AG04449 (cell line): ENCODE data around the gene HES7.
A peak's percentile ranks its signal among the peaks of the same experiment; 100 is the strongest.

Experiments
- CTCF ChIA-PET: fragments of 350-600 bp; formaldehyde crosslinking; extraction: SDS; loops from one replicate; lab custom pipeline; 2021; ENCODE audit warnings: antibody characterized with exemption; lab: Yijun Ruan, JAX
- POLR2A ChIA-PET: fragments of 400-600, 350-600 bp; formaldehyde crosslinking; extraction: SDS; loops from one replicate; lab custom pipeline; 2020; ENCODE audit warnings: antibody characterized with exemption, inconsistent platforms; lab: Yijun Ruan, JAX
- DNase-seq: peaks from one replicate; pipeline ENCODE4 v3.0.0-alpha.2; 2010; ENCODE audit warnings: low read depth, low spot score
- H3K4me3 ChIP-seq: 2 replicates; pipeline ENCODE4 v1.5.1; 2011; ENCODE audit warnings: low read depth, mild to moderate bottlenecking, control low read depth, low read length
- TF ChIP-seq, protein P1 (sequence below): IDR thresholded peaks from one replicate; pipeline ENCODE4 v1.5.1; 2011; ENCODE audit warnings: mild to moderate bottlenecking, moderate library complexity, low read length, control low read depth, inconsistent platforms; ENCODE audit not compliant: insufficient read depth; ENCODE audit errors: missing control alignments

HES7 gene

DNA sequence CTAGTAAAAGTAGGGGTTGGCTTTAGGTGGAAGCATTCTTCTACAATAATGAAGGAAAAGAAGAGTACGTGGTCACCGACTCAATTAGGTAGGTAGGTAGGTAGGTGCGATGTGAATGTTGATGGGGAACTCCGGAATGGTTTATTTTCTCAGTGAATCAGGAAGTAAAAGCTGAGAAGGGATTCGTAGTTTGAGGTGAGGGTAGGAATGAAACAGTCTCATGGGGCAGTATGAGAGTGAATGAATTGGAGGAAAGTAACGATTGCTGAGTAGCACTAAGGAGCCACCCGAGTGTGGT lies 14.4 kb upstream of the HES7 start:
- POLR2A ChIA-PET, result interaction anchor here (1.0 to 1.1 kb wide), 2 partner anchors 13 to 14 kb away, joined by 3 to 4 read pairs; partner anchors contain the start of gene PER1
- H3K4me3 ChIP-seq, result peak overlapping the region; percentile 46
- DNase-seq, result no peak
- TF ChIP-seq, protein P1, sequence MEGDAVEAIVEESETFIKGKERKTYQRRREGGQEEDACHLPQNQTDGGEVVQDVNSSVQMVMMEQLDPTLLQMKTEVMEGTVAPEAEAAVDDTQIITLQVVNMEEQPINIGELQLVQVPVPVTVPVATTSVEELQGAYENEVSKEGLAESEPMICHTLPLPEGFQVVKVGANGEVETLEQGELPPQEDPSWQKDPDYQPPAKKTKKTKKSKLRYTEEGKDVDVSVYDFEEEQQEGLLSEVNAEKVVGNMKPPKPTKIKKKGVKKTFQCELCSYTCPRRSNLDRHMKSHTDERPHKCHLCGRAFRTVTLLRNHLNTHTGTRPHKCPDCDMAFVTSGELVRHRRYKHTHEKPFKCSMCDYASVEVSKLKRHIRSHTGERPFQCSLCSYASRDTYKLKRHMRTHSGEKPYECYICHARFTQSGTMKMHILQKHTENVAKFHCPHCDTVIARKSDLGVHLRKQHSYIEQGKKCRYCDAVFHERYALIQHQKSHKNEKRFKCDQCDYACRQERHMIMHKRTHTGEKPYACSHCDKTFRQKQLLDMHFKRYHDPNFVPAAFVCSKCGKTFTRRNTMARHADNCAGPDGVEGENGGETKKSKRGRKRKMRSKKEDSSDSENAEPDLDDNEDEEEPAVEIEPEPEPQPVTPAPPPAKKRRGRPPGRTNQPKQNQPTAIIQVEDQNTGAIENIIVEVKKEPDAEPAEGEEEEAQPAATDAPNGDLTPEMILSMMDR, result no peak
- CTCF ChIA-PET, result interaction anchor here (0.7 to 5.0 kb wide), 26 partner anchors 11 to 163 kb away, joined by 3 to 49 read pairs (median 4); partner anchors contain the start of genes ALOXE3, HES7, PER1 and TMEM107

DNA sequence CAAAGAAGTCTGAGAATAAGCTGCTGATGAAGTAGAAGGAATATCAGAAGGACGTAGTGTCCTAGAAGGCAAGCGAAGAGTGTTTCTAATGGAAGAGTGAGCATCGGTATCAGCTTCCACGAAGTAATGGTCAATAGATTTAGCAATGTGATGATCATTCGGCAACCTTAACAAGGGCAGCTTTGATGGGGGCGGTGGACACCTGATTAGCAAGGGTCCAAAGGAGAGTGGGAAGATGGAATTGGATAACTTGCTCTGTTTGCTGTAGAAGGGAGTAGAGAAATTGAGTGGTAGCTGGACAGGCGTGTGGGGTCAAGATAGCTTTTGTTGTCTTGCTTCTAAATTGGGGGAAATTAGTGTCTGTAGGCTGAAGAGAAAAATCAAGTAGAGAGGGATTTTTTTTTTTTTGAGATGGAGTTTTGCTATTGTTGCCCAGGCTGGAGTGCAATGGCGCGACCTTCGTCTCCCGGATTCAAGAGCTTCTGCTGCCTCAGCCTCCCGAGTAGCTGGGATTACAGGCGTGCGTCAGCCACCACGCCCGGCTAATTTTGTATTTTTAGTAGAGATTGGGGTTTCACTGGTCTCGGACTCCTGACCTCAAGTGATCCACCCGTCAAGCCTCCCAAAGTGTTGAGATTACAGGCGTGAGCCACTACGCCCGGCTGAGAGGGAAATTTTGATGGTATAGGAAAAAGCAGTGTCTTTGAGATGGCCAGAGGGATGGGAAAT lies 13.9 kb upstream of the HES7 start:
- POLR2A ChIA-PET, result interaction anchor here (1.0 kb wide), 1 partner anchor 13 kb away, joined by 3 read pairs; no protein-coding TSS in a partner anchor
- TF ChIP-seq, protein P1, result no peak
- CTCF ChIA-PET, result interaction anchor here (0.7 to 5.0 kb wide), 28 partner anchors 10 to 163 kb away, joined by 3 to 49 read pairs (median 4); partner anchors contain the start of genes ALOXE3, HES7, PER1 and TMEM107
- no peak for DNase-seq
- peak overlapping the region; percentile 46 for H3K4me3 ChIP-seq

DNA sequence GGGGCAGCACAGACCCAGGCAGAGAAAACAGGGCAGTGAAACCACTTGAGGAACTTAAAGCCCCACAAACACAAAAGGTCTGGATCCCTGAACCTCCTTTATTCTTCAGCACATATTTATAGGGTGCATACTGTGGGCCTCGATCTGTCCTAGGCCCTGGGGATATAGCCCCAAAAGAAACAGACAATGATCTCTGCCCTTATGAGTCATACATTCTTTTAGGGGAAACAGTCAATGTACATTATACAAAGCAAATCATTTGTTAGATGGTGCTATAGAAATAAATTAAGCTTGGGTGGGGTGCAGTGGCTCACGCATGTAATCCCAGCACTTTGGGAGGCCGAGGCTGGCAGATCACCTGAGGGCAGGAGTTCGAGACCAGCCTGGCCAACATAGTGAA lies 10.0 kb upstream of the HES7 start:
- no peak overlapping the region for H3K4me3 ChIP-seq
- ChIA-PET POLR2A (interaction anchor here (1.6 kb wide), 1 partner anchor 20 kb away, joined by 4 read pairs; no protein-coding TSS in a partner anchor), CTCF (interaction anchor here (1.0 to 4.2 kb wide), 5 partner anchors 11 to 56 kb away, joined by 3 to 25 read pairs (median 6); partner anchors contain the start of genes ALOXE3 and BORCS6)
- TF ChIP-seq, protein P1, result no peak
- no peak for DNase-seq

DNA sequence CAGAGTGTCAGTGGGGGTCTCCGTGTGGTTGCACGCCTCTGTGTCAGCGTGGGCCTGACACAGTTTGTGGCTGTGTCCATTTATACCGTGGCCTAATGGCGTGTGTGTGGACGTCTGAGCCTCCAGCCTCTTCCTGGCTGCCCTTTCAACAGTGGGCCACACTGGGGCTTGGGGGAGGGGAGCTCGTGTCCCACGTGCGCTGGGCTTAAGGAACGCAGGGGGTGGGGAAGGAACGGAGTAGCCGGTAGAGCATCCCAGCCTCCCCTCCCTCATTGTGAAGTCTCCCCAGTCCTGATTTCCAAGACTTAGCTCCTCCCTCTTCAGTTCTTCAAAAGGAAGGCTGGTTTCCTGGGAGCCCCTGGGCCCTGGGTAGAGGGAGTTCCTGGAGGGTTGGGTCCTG lies 9.5 kb upstream of the HES7 start:
- POLR2A ChIA-PET, result interaction anchor here (1.6 kb wide), 1 partner anchor 21 kb away, joined by 4 read pairs; no protein-coding TSS in a partner anchor
- no peak overlapping the region for H3K4me3 ChIP-seq

DNA sequence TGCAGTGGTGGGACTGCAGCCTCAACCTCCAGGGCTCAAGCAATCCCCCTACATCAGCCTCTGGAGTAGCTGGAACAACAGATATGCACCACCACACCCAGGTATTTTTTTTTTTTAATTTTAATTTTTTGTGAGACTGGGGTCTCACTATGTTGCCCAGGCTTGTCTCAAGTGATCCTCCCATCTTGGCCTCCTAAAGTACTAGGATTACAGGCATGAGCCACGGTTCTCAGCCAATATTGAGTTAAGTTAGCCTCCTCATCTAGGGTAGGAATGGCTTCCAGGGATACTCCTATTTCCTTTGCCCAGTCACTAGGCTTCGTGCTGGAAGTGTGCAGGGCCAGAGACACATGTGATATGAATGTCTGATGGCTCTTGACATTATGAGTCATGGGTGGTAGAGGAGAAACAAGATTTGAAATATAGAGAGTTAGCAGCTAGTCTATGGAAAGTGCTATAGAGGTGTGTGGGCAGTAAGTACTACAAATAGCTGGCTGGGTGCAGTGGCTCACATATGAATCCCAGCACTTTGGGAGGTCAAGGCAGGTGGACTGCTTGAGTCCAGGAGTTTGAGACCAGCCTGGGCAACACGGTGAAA lies 8.0 kb upstream of the HES7 start:
- TF ChIP-seq, protein P1, result no peak
- no peak for DNase-seq
- ChIA-PET POLR2A (no interaction called here), CTCF (interaction anchor here (0.6 to 4.2 kb wide), 5 partner anchors 10 to 71 kb away, joined by 3 to 25 read pairs (median 3); no protein-coding TSS in a partner anchor)
- H3K4me3 ChIP-seq, result no peak overlapping the region

More for the DNA sequence above, 9.5 kb upstream of the HES7 start:
- TF ChIP-seq, protein P1, result no peak
- no peak for DNase-seq
- CTCF ChIA-PET, result interaction anchor here (0.7 to 4.2 kb wide), 7 partner anchors 9 to 73 kb away, joined by 3 to 25 read pairs (median 3); partner anchors contain the start of genes ALOXE3 and HES7
